AG09309 (cell line): ENCODE measurements around the gene SATB1.

Source experiments
- DNase-seq: peaks from one replicate; pipeline ENCODE4 v3.0.0-alpha.2; 2010; ENCODE audit warnings: low read depth
- H3K4me3 ChIP-seq: 2 replicates; pipeline ENCODE4 v1.5.1; 2011; ENCODE audit warnings: mild to moderate bottlenecking, low read depth, low read length, moderate library complexity; ENCODE audit not compliant: control insufficient read depth
- TF ChIP-seq, protein P1 (sequence below): IDR thresholded peaks from 2 replicates; pipeline ENCODE4 v1.5.1; 2011; ENCODE audit warnings: mild to moderate bottlenecking, low read depth, low read length, inconsistent platforms; ENCODE audit not compliant: insufficient read depth, control insufficient read depth; ENCODE audit errors: missing control alignments

Gene SATB1

DNA sequence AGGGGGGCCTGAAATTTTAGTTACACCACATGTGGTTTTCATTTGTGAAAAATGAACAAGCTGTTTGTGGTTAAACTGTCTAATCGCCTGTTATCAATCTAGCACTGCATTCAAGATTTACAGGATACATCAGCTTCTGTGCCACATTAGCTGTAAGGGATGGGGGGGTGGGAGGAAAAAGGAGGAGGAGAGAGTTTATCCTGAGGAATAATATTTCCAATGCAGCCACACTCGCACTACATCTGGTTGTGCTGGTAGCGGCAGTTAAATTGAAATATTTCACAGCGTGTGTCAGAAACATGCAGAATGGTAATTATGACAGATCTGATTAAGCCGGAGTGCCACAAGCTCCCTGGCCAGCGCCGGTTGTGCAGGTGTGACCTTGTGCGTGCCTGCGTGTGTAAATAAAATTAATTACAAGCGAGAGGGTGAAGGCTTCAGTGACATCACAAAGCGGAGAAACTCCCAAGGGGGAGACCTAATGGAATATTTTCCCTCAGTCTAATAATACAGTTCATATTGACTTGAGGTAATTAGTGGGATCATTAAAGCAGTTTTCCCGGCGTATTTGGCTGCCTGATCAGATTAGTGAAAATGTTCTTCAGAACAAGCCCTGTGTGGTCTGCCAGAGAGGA lies 55.5 kb downstream of the SATB1 start:
- no peak overlapping the region for H3K4me3 ChIP-seq
- TF ChIP-seq, protein P1, sequence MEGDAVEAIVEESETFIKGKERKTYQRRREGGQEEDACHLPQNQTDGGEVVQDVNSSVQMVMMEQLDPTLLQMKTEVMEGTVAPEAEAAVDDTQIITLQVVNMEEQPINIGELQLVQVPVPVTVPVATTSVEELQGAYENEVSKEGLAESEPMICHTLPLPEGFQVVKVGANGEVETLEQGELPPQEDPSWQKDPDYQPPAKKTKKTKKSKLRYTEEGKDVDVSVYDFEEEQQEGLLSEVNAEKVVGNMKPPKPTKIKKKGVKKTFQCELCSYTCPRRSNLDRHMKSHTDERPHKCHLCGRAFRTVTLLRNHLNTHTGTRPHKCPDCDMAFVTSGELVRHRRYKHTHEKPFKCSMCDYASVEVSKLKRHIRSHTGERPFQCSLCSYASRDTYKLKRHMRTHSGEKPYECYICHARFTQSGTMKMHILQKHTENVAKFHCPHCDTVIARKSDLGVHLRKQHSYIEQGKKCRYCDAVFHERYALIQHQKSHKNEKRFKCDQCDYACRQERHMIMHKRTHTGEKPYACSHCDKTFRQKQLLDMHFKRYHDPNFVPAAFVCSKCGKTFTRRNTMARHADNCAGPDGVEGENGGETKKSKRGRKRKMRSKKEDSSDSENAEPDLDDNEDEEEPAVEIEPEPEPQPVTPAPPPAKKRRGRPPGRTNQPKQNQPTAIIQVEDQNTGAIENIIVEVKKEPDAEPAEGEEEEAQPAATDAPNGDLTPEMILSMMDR = no peak
- no peak for DNase-seq

DNA sequence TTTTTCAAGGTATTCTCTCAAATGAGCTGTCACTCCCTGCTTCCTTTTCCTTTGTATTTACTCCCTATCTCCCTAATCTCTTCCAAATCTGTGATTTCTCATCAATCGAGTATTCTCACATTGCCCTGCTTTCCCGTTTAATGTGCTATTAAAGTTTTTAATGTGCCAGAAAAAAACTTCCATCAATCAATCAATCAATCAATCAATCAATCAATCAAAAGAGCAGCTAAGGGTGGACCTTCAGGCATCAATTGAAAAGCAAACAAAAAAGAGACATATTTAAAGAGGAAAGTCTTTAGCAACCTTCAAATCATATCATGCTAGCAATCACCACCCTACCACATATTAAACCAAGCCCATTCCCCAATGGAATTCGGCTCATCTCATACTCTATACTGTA lies 58.9 kb downstream of the SATB1 start:
- TF ChIP-seq, protein P1 = no peak
- no peak overlapping the region for H3K4me3 ChIP-seq

DNA sequence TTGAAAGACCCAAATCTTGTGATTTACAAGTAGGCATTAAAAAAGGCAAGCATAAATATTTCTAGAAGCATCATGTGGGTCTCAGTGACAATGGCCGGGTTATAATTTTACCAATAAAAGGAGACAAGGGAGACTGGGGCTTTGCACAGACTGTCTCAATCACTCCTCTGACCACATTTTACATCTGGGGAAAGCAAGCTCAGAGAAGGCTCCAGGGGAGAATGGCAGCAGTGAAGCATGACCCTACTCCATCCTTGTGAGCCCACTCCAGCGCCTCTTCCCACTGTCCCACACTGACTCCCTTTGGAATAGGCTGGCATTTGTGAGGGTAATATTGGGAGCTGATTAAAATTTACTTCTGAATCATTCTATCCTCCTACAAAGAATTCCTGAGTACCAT lies 61.8 kb downstream of the SATB1 start:
- no peak overlapping the region for H3K4me3 ChIP-seq
- no peak for DNase-seq
- TF ChIP-seq, protein P1 = no peak

More for the DNA sequence above, 58.9 kb downstream of the SATB1 start:
- DNase-seq = no peak

DNA sequence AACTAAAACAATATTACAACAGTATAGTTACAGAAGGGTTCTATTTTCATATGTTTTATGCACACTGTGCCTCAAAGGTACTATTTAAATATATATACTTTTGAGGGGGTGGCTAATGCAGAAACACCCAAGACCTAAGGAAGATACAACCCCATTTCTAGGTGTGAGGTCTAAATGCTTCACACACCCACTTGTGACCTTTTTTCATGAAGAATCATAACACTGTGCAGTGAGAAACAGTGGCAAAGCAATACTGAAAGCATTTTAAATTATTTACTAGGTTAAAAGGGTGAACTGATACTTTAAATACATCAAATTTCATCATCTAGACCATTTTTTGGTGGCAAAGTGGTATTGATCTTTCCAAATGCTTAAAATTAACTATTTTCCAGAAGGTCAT lies 67.4 kb downstream of the SATB1 start:
- H3K4me3 ChIP-seq = no peak overlapping the region
- DNase-seq = no peak
- TF ChIP-seq, protein P1 = no peak

DNA sequence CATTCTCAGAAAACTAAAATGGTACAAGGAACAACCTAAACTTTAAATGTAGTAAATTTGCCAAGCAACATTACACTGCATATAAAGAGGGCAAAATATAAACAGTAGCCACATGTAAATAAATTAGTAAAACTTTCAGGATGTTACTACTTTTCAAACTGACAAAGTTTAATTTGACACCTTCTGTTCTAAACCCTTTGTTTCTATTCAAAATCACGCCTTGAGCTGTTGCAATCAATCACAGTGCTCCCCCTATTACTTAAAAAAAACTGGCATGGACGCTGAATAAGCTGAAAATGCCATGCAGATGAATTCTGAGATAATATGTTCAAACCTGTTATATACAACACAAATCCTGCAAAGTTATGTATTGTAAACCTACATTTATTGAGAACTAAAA lies 69.3 kb downstream of the SATB1 start:
- H3K4me3 ChIP-seq = no peak overlapping the region
- DNase-seq = no peak
- TF ChIP-seq, protein P1 = no peak

DNA sequence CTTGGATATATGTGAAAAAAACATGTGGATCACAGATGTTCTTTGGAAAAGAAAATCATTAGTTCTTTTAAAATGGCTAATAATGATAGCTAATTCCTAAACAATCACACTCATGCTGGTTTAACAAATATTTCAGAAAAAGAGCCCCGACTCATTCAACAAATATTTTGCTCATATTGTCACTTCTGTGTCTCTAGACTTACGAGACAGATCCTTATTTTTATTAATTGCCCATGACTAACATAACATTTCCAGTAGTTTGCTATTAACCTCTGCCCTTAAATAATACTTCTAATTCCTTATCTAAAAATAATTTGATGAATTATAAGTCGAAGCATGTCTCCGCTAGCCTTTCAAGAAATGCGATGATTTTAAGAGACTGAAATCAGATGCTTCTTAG lies 70.4 kb downstream of the SATB1 start:
- no peak overlapping the region for H3K4me3 ChIP-seq
- TF ChIP-seq, protein P1 = no peak
- DNase-seq = no peak
